HepG2 (cell line): Measurements from ENCODE around the gene CBFA2T2. TPM values are rescaled to one million over a fixed set of nuclear protein-coding genes. Genes with fewer than 3 reads are reported as not detected.
A peak's percentile ranks its signal among the peaks of the same experiment; 100 is the strongest.

Experiments
- CCDC6 ChIP-seq: sonication (generic); formaldehyde crosslinking; IDR thresholded peaks from 2 replicates; pipeline ENCODE4 v1.8.1; 2022; ENCODE audit warnings: mild to moderate bottlenecking, missing genetic modification reagents, moderate library complexity
- ESRRA ChIP-seq: sonication (generic); formaldehyde crosslinking; IDR thresholded peaks from 2 replicates; pipeline ENCODE4 v1.5.1; 2020; ENCODE audit warnings: mild to moderate bottlenecking, low read depth, missing genetic modification reagents
- NR2C2 ChIP-seq: sonication (generic); formaldehyde crosslinking; IDR thresholded peaks from 2 replicates; pipeline ENCODE4 v1.4.0; 2020; ENCODE audit warnings: missing genetic modification reagents, mild to moderate bottlenecking, moderate library complexity, borderline replicate concordance
- POLR2AphosphoS5 ChIP-seq: IDR thresholded peaks from 2 replicates; pipeline ENCODE4 v1.6.1; 2012; ENCODE audit warnings: low read depth, low read length
- ZFP62 ChIP-seq: sonication (generic); formaldehyde crosslinking; IDR thresholded peaks from 2 replicates; pipeline ENCODE4 v1.4.0; 2020; ENCODE audit warnings: missing genetic modification reagents
- ZMYM4 ChIP-seq: sonication (generic); formaldehyde crosslinking; IDR thresholded peaks from 2 replicates; pipeline ENCODE4 v1.8.1; 2023; ENCODE audit warnings: mild to moderate bottlenecking, missing genetic modification reagents
- ZNF30 ChIP-seq: sonication (generic); formaldehyde crosslinking; IDR thresholded peaks from 2 replicates; pipeline ENCODE4 v1.5.0; 2020; ENCODE audit warnings: mild to moderate bottlenecking, missing genetic modification reagents
- ZNF318 ChIP-seq: sonication (generic); formaldehyde crosslinking; IDR thresholded peaks from 2 replicates; pipeline ENCODE4 v1.4.0; 2020; ENCODE audit warnings: mild to moderate bottlenecking, missing genetic modification reagents
- ZNF597 ChIP-seq: sonication (generic); formaldehyde crosslinking; IDR thresholded peaks from 2 replicates; pipeline ENCODE4 v1.5.0; 2020; ENCODE audit warnings: missing genetic modification reagents
- ZNF713 ChIP-seq: sonication (generic); formaldehyde crosslinking; IDR thresholded peaks from 2 replicates; pipeline ENCODE4 v1.4.0; 2020; ENCODE audit warnings: mild to moderate bottlenecking, missing genetic modification reagents
- polyA plus RNA-seq, 8 experiments: library from polyadenylated mRNA; depleted of rRNA in 3 of 8; stranded (reverse) in 7 of 8; unstranded in 1 of 8; fragments of >200 nt; fragmentation: Illumina TruSeq in 4 of 8; extraction: Trizol in 4 of 8; gene quantifications; 2 replicates each; pipeline versions ENCODE4 v1.2.1 to v1.2.3, GENCODE V29; 2011 to 2016; ENCODE audit warnings: low read depth in 4 of 8, missing spikeins in 1 of 8, mixed read lengths in 1 of 8; ENCODE audit not compliant: insufficient read depth in 1 of 8
- total RNA-seq, 5 experiments: library from RNA; depleted of rRNA; stranded (reverse); fragments of >200 nt; fragmentation: Illumina TruSeq; extraction: Trizol; gene quantifications; 2 replicates each; pipeline ENCODE4 v1.2.3, GENCODE V29; 2016; ENCODE audit warnings: low read depth in 1 of 5
- TF ChIP-seq, protein P1 (sequence below): IDR thresholded peaks from 2 replicates; pipeline ENCODE4 v1.6.1; 2016
- TF ChIP-seq, protein P2 (sequence below): IDR thresholded peaks from 2 replicates; pipeline ENCODE4 v1.4.0; 2020; ENCODE audit warnings: mild to moderate bottlenecking, missing genetic modification reagents
- TF ChIP-seq, protein P3 (sequence below): sonication (generic); formaldehyde crosslinking; IDR thresholded peaks from 2 replicates; pipeline ENCODE4 v1.4.0; 2020; ENCODE audit warnings: mild to moderate bottlenecking, missing genetic modification reagents
- TF ChIP-seq, protein P4 (sequence below): sonication (generic); formaldehyde crosslinking; conservative IDR thresholded peaks from 2 replicates; pipeline ENCODE4 v1.8.1; 2023; ENCODE audit warnings: missing genetic modification reagents

CBFA2T2 gene
- total and polyA plus RNA-seq, 2 of the 13 experiments (the other 11 are each of a cell fraction or from before 2014, with no cell fraction given), result 6.3 to 21.2 TPM

DNA sequence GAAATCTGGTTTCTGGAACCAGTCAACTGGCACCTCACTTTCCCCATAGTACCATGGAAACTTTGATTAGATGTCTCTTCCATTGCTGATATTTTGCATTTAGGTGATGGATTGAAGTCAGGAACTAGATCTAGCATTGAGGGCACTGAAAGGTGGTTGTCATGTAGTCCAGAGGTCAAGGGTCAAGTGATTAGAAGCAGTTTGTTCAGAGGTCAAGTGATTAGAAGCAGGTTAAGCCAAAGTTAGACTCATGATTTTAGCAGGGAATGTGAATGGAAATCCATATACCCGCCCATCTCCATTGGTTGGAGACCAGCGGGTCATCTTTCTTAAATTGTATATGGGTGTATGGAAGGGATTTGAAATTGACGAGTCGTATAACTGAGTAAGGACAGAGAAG, 51.2 kb downstream of the CBFA2T2 start (continued):
- no peak for TF ChIP-seq ZFP62 (CRISPR knock-in tag)
- TF ChIP-seq ZNF713 (CRISPR knock-in tag), result no peak
- TF ChIP-seq, protein P1, sequence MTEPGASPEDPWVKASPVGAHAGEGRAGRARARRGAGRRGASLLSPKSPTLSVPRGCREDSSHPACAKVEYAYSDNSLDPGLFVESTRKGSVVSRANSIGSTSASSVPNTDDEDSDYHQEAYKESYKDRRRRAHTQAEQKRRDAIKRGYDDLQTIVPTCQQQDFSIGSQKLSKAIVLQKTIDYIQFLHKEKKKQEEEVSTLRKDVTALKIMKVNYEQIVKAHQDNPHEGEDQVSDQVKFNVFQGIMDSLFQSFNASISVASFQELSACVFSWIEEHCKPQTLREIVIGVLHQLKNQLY (CRISPR knock-in tag), result no peak
- TF ChIP-seq POLR2AphosphoS5, result no peak
- TF ChIP-seq CCDC6, result peak; percentile 55; the same call in 1 of the 2 replicates
- 0 out of 2 replicates have a peak, but pooled peaks have one; percentile 30 for TF ChIP-seq ZNF30 (CRISPR knock-in tag)
- TF ChIP-seq ZNF597 (CRISPR knock-in tag), result no peak
- no peak for TF ChIP-seq ZNF318 (CRISPR knock-in tag)
- TF ChIP-seq, protein P2, sequence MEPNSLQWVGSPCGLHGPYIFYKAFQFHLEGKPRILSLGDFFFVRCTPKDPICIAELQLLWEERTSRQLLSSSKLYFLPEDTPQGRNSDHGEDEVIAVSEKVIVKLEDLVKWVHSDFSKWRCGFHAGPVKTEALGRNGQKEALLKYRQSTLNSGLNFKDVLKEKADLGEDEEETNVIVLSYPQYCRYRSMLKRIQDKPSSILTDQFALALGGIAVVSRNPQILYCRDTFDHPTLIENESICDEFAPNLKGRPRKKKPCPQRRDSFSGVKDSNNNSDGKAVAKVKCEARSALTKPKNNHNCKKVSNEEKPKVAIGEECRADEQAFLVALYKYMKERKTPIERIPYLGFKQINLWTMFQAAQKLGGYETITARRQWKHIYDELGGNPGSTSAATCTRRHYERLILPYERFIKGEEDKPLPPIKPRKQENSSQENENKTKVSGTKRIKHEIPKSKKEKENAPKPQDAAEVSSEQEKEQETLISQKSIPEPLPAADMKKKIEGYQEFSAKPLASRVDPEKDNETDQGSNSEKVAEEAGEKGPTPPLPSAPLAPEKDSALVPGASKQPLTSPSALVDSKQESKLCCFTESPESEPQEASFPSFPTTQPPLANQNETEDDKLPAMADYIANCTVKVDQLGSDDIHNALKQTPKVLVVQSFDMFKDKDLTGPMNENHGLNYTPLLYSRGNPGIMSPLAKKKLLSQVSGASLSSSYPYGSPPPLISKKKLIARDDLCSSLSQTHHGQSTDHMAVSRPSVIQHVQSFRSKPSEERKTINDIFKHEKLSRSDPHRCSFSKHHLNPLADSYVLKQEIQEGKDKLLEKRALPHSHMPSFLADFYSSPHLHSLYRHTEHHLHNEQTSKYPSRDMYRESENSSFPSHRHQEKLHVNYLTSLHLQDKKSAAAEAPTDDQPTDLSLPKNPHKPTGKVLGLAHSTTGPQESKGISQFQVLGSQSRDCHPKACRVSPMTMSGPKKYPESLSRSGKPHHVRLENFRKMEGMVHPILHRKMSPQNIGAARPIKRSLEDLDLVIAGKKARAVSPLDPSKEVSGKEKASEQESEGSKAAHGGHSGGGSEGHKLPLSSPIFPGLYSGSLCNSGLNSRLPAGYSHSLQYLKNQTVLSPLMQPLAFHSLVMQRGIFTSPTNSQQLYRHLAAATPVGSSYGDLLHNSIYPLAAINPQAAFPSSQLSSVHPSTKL, result 0 out of 2 replicates have a peak, but pooled peaks have one; percentile 17
- TF ChIP-seq, protein P3, sequence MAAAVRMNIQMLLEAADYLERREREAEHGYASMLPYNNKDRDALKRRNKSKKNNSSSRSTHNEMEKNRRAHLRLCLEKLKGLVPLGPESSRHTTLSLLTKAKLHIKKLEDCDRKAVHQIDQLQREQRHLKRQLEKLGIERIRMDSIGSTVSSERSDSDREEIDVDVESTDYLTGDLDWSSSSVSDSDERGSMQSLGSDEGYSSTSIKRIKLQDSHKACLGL, result no peak
- peak; percentile 58; the same call in 1 of the 2 replicates for TF ChIP-seq NR2C2
- TF ChIP-seq, protein P4, sequence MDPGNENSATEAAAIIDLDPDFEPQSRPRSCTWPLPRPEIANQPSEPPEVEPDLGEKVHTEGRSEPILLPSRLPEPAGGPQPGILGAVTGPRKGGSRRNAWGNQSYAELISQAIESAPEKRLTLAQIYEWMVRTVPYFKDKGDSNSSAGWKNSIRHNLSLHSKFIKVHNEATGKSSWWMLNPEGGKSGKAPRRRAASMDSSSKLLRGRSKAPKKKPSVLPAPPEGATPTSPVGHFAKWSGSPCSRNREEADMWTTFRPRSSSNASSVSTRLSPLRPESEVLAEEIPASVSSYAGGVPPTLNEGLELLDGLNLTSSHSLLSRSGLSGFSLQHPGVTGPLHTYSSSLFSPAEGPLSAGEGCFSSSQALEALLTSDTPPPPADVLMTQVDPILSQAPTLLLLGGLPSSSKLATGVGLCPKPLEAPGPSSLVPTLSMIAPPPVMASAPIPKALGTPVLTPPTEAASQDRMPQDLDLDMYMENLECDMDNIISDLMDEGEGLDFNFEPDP (CRISPR knock-in tag), result no peak
- TF ChIP-seq ESRRA (CRISPR knock-in tag), result 0 out of 2 replicates have a peak, but pooled peaks have one; percentile 32
- TF ChIP-seq ZMYM4 (CRISPR knock-in tag), result peak; percentile 64
